GM19025 (cell line): Measurements from ENCODE around the gene CHI3L2.

Experiments used
- ATAC-seq: cut with Tn5 transposase; IDR thresholded peaks from one replicate; pipeline ENCODE4 v1.9.1; 2021; ENCODE audit warnings: mild to moderate bottlenecking, low read depth, moderate library complexity; ENCODE audit not compliant: unreplicated experiment

CHI3L2 gene

GRCh38 chr1:111286912-111287311, 59.4 kb downstream of the CHI3L2 start:
- no peak for ATAC-seq

GRCh38 chr1:111289371-111289770, 61.9 kb downstream of the CHI3L2 start:
- no peak for ATAC-seq

- no peak for ATAC-seq
Measured at GRCh38 chr1:111290104-111290503, 62.6 kb downstream of the CHI3L2 start.

GRCh38 chr1:111290630-111291029, 63.1 kb downstream of the CHI3L2 start, which contains the start of gene CHIA:
TSS of gene CHIA (plus strand) at chr1:111290851. CDS start at chr1:111310468, 19,617 bp downstream.
- ATAC-seq: no peak
